Mucosa of stomach (tissue), 1 donor: Measurements from ENCODE around the gene CD24.
"Not testable (repeated sequence)": the region's sequence is repeated elsewhere in the genome, so short reads cannot be mapped to it uniquely, and the experiment has no call there.

ENCODE experiments used
- H3K27me3 ChIP-seq: one replicate; pipeline ENCODE4 v1.7.0; 2013; ENCODE audit warnings: mild to moderate bottlenecking, low read length; ENCODE audit not compliant: control insufficient read depth, insufficient read depth
- H3K36me3 ChIP-seq: one replicate; pipeline ENCODE4 v1.7.0; 2013; ENCODE audit warnings: low read length; ENCODE audit not compliant: control insufficient read depth, insufficient read depth
- H3K4me1 ChIP-seq: one replicate; pipeline ENCODE4 v1.7.0; 2013; ENCODE audit warnings: mild to moderate bottlenecking, low read length; ENCODE audit not compliant: control insufficient read depth, insufficient read depth
- H3K4me3 ChIP-seq: one replicate; pipeline ENCODE4 v1.7.0; 2013; ENCODE audit warnings: low read length
- H3K9ac ChIP-seq: one replicate; pipeline ENCODE4 v1.7.0; 2013; ENCODE audit warnings: mild to moderate bottlenecking, low read length, moderate library complexity
- H3K9me3 ChIP-seq: one replicate; pipeline ENCODE4 v1.7.0; 2013; ENCODE audit warnings: mild to moderate bottlenecking, low read length, moderate library complexity; ENCODE audit not compliant: control insufficient read depth
- donor health status: Pancreatic carcinoma.

CD24 gene

DNA sequence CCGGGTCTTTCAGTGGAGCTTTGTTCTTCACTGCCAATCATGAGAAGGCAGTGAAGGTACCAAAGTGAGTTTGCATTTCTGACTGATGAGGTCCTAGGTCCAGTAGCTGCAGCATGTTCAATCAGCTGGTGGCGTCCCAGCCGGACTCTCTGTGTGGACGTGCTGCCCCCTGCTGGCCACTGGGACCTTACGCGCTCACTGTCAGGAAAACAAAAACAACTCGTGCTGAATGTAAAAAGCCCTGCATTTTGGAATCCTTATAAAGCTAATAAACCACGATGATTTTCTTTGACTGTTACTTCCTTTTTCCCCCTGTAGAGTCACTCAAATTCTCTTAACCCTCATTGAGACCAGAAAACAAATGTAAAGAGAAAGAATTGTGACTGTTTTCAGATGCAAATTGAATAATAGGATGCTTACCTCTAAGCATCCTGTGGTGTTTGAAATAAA lies 4.9 kb upstream of the CD24 start:
- no peak overlapping the region for H3K4me3 ChIP-seq
- no peaks in the 10 kb centered on the region for H3K9me3 ChIP-seq
- H3K9ac ChIP-seq = no peak overlapping the region
- peaks cover 15% of the 10 kb centered on the region for H3K4me1 ChIP-seq
- peaks cover 5% of the 10 kb centered on the region for H3K27me3 ChIP-seq
- H3K36me3 ChIP-seq = no peaks in the 10 kb centered on the region

DNA sequence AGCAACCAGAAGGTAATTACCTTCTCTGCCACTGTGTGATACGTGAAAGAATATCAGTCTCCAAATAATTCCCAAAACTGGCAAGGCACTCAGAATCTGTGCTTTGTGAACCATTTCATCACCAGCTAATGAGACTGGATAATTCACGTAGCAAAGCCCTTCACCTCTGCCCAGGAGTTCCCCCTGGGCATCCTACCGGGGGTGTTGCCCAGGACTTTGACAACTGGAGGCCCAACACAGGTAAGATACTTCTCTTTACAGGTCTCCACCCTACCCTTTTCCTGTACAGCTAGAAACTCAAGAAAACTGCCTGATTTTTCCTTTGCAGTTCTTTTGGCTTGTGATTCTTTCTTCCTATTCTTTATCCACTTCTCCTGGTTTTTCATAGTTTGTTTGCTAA lies 2.7 kb upstream of the CD24 start:
- Histone ChIP-seq H3K4me3 (no peak overlapping the region), H3K9me3 (no peaks in the 10 kb centered on the region), H3K4me1 (peaks cover 15% of the 10 kb centered on the region), H3K9ac (no peak overlapping the region), H3K27me3 (peaks cover 14% of the 10 kb centered on the region), H3K36me3 (no peaks in the 10 kb centered on the region)

DNA sequence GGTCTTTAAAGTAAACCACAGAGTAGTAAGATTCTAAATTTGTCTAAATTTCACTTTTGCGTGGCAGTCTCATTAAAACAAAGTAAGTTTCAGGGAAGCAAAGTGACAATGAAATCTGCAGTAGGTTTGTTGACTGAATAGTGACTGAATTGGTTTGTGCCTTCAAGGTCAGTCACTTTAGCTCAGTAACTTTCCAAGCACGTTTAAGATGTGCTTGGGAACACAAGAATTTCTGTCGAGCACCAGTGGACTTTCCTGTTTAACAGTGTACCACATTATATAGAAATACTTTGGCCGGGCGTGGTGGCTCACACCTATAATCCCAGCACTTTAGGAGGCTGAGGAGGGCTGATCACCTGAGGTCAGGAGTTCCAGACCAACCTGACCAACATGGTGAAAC lies 1.7 kb upstream of the CD24 start:
- Histone ChIP-seq H3K9me3 (no peaks in the 10 kb centered on the region), H3K36me3 (no peaks in the 10 kb centered on the region), H3K9ac (no peak overlapping the region), H3K27me3 (peaks cover 14% of the 10 kb centered on the region), H3K4me3 (no peak overlapping the region), H3K4me1 (peaks cover 15% of the 10 kb centered on the region)

DNA sequence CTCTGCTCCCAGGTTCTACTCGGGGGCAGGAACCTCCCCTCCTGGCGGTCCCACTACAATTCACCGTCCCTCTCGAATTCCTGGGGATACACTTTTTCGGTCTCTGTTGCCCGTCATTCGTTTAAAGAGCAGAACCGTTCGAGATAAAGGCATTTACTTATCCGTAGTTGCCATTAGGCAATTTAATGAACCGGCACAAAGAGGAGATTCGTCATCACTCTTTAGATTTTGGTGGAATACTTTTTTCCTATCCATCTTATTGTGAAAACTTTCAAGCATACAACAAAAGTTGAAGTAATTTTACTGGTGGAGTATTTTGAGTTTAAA lies 1.2 kb upstream of the CD24 start:
- Histone ChIP-seq H3K9ac (peak overlapping the region; percentile 61), H3K36me3 (no peaks in the 10 kb centered on the region), H3K9me3 (no peaks in the 10 kb centered on the region), H3K4me1 (peaks cover 15% of the 10 kb centered on the region), H3K4me3 (no peak overlapping the region), H3K27me3 (peaks cover 14% of the 10 kb centered on the region)

DNA sequence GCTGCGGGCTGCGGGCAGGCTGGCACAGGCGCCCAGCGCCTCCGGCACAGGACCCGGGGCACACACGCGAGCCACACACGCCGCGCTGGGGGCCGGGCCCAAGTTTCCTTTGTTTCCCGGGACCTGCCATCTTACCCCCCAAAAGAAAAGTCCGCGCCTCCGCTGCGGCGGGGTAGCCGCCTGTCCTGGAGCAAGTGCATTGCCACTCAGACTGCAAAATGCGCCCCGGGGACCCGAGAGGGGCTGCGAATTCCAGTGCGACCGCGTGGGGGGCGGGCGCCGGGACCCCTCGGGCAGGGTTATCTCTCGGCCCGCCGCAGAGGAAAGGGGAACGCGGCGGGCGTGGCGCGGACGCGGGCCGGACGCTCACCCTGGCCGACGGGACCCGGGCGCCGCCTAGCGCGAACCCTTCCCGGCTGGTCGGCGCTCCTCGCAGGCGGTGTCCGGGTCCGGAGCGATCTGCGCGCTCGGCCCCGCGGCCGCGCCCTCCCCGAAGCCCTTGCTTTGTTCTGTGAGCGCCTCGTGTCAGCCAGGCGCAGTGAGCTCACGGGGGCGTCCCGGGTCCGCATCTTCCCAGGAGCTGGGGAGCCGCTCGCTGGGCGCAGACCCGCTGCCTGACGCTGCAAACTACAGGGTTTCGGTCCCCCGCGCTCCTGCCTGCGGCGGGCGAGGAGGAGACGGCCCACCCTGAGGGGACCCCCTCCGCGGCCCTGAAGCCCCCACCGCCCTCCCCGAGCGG lies 639 bp upstream of the CD24 start:
- H3K4me1 ChIP-seq = peaks cover 15% of the 10 kb centered on the region
- H3K4me3 ChIP-seq = no peak overlapping the region
- H3K27me3 ChIP-seq = peaks cover 14% of the 10 kb centered on the region
- no peaks in the 10 kb centered on the region for H3K9me3 ChIP-seq
- peak overlapping the region; percentile 79 for H3K9ac ChIP-seq
- no peaks in the 10 kb centered on the region for H3K36me3 ChIP-seq

DNA sequence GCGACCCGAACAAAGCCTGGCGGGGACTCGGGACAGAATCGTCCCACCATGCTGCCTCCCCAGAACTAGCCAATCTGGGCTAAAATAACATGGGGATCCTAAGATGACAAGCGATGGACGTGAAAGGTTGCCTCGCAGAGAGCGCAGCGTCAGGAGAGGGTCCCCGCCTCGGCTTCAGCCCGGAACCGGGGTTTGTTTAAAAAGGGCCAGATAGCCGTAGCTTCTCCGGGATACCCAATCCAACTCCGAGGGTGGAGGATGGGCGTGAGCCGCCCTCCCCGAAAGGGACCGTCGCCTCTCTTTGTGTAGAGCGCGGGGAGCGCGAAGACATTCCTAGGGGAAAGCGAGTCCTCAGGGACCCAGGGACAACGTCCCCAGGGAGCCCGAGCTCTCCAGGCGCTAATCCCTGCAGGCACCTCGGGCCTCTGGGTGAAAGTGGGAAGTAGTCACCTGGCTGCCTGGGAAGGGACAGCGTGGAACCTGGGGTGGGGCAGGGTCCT lies 643 bp downstream of the CD24 start:
- Histone ChIP-seq H3K4me3 (peak overlapping the region; percentile 97), H3K9me3 (no peaks in the 10 kb centered on the region), H3K36me3 (no peaks in the 10 kb centered on the region), H3K9ac (peak overlapping the region; percentile 97), H3K27me3 (peaks cover 14% of the 10 kb centered on the region), H3K4me1 (peaks cover 15% of the 10 kb centered on the region)

DNA sequence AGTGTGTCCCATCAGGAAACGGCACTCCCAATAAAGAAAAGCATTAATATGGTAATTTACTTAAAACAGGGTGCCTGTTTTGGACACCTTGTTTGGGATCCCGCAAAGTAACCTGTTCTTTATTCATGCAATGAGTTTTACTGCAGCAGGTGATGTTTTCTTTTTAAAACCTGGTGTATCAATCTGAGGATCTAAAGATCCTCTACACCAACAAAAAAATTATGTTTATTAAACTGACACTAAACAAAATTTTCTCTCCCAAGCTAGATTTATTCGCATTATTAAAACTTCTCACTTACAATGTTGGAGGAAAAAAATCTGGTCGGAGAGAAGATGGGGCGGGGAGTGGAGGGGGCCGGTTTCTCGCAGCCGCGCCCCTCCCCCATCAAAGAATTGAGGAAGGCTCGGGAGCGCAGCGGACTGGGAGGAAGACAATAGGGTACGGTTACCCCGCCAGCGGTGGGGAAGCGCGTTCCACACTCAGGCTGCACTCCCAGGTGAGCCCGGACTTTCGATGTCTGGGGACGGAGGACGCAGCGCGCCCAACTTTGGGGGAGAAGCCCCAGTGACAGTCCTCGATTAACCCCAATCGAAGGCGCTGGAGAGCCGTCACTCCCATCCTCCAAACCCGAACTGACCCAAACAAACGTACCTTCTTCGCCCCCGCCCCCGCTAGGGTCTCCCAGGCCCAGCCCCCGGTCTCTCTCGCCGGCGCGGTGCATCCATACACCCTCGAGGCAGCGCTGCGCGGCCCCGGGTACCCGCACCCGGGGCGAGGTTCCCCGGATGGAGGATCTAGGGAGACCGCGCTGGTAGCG lies 1.3 kb downstream of the CD24 start:
- Histone ChIP-seq H3K36me3 (no peaks in the 10 kb centered on the region), H3K9ac (peak overlapping the region; percentile 97), H3K27me3 (peaks cover 14% of the 10 kb centered on the region)

DNA sequence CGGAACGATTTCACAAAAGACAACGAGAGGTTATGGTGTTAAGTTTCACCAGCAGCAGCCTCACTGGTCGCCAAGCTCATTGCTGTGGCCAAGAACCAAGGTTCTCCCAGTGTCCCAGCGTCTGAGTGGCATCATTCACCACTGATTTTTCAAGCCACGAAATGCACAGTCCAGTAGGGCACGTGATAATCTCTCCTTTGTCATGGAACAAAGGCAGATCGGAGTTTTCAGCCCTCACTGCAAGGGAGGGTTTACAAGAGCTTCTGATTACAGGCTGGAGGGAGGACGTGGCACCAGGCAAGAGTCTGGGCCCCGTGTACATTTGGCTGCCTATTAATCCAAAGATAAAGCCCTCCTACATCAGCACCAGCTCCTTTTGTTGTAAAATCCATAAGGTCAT lies 2.0 kb downstream of the CD24 start:
- peaks cover 14% of the 10 kb centered on the region for H3K27me3 ChIP-seq

More for the DNA sequence above, 1.3 kb downstream of the CD24 start:
- Histone ChIP-seq H3K9me3 (no peaks in the 10 kb centered on the region), H3K4me1 (peaks cover 15% of the 10 kb centered on the region), H3K4me3 (peak overlapping the region; percentile 97)

DNA sequence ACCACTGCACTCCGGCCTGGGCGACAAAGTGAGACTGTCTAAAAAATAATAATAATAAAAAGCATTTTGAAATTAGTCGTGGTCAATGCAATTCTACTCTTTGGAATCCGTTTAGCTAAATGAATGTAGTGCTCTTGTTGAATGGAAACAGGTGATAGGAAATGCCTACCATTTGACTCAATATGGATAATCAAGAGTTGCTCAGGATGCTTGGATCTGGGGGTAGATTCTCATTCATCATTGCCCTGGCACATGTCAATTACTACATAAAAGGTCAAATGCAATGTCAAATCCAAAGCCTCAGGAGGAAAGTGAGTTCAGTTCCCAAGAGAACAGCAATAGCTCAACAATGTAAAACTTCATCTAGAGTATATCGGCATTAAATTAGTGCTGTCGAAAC lies 3.8 kb downstream of the CD24 start:
- not testable (repeated sequence) for H3K4me1 ChIP-seq, H3K36me3 ChIP-seq, H3K4me3 ChIP-seq, H3K9ac ChIP-seq, H3K9me3 ChIP-seq, H3K27me3 ChIP-seq

More for the DNA sequence above, 2.0 kb downstream of the CD24 start:
- H3K4me3 ChIP-seq = peak overlapping the region; percentile 97
- no peaks in the 10 kb centered on the region for H3K36me3 ChIP-seq
- H3K9me3 ChIP-seq = no peaks in the 10 kb centered on the region
- peaks cover 15% of the 10 kb centered on the region for H3K4me1 ChIP-seq
- H3K9ac ChIP-seq = peak overlapping the region; percentile 97

DNA sequence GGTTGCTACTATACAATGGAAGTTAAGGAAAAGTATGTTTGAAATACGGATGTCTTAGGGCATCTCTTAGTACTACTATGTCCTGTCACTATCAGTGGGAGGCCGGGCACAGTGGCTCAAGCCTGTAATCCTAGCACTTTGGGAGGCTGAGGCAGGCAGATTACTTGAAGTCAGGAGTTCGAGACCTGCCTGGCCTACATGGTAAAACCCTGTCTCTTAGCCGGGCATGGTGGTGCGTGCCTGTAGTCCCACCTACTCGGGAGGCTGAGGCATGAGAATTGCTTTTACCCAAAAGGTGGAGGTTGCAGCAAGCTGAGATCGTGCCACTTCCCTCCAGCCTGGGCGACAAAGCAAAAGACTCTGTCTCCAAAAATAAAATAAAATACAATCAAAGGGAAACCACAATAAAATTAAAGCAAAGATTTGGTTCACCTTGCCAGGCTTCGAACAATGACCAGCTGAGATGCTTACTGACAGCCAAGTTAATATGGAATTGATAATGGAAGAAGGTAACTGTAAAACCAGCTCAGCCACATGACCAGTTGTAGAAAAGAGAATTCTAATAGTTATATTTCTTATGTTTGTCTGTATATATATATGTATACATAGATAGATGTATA lies 6.5 kb downstream of the CD24 start:
- Histone ChIP-seq H3K27me3 (no peaks in the 10 kb centered on the region), H3K4me3 (no peak overlapping the region), H3K36me3 (no peaks in the 10 kb centered on the region), H3K4me1 (no peaks in the 10 kb centered on the region), H3K9me3 (no peaks in the 10 kb centered on the region), H3K9ac (no peak overlapping the region)

DNA sequence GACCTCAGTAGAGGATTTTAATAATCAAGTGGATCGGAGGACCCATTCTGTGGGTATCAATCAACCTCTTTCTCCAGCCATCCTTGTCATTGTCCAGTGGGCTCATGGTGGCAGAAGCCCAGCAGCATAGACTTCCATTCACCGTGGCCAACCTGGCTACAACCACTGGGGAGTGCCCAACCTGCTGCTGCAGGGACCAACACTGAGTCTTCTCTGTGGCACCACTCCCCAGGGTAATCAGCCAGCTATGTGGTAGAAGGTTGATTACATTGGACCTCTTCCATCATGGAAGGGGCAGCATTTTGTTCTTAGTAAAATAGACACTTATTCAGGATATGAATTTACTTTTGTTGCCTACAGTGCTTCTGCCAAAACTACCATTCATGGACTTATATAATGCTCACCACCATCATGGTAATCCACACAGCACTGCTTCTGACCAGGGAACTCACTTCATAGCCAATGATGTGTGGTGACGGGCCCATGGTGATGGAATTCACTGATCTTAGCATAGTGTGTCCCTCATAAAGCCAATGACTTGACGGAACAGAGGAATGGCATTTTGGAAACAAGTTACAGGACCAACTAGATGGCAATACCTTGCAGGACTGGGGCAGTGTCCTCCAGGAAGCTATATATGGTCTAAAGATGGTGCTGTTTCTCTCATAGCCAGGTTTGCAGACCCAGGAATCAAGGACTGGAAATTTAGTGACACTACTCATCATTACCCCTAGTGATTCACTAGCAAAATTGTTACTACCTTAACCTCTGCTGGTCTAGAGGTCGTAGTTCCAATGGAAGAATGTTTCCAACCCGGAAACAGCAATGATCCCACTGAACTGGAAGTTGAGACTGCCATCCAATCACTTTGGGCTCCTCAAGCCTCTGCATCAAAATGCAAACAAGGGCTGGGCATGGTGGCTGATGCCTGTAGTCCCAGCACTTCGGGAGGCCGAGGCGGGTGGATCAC lies 7.6 kb downstream of the CD24 start:
- no peaks in the 10 kb centered on the region for H3K4me1 ChIP-seq
- H3K9me3 ChIP-seq = no peaks in the 10 kb centered on the region
- H3K4me3 ChIP-seq = no peak overlapping the region
- no peaks in the 10 kb centered on the region for H3K36me3 ChIP-seq
- H3K9ac ChIP-seq = no peak overlapping the region
- H3K27me3 ChIP-seq = no peaks in the 10 kb centered on the region
